ENCODE measurements around the gene ERC2. TPM values are rescaled to one million over a fixed set of nuclear protein-coding genes. Genes with fewer than 3 reads are reported as not detected.

The ERC2 gene
- total and polyA plus RNA-seq, 9 donors, result 1.2 to 9.4 (median 5.4) TPM

DNA sequence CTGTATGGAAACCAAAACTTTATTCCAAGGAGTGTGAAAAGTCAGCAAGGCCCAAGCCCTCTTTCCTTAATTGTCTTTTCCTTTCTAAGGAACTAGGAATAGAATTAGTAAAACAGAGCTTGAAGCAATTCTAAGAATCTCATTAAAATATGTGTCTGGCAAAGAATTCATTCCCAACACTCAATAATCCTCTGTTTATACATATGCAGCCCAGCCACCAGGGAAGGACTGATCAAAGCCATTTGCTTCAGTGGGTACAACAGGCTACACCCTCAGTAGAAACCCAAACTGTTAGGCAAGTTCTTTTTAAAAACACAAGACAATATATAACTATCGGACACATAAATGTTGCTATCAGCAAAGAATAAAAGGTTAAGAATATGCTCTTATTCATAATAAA is 266.9 kb downstream of the ERC2 start:
- H3K9me3 ChIP-seq, result no peaks in the 10 kb centered on the region
- H3K4me1 ChIP-seq (ENCODE audit: insufficient read depth), result no peaks in the 10 kb centered on the region
- TF ChIP-seq, protein P1, sequence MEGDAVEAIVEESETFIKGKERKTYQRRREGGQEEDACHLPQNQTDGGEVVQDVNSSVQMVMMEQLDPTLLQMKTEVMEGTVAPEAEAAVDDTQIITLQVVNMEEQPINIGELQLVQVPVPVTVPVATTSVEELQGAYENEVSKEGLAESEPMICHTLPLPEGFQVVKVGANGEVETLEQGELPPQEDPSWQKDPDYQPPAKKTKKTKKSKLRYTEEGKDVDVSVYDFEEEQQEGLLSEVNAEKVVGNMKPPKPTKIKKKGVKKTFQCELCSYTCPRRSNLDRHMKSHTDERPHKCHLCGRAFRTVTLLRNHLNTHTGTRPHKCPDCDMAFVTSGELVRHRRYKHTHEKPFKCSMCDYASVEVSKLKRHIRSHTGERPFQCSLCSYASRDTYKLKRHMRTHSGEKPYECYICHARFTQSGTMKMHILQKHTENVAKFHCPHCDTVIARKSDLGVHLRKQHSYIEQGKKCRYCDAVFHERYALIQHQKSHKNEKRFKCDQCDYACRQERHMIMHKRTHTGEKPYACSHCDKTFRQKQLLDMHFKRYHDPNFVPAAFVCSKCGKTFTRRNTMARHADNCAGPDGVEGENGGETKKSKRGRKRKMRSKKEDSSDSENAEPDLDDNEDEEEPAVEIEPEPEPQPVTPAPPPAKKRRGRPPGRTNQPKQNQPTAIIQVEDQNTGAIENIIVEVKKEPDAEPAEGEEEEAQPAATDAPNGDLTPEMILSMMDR (IDR thresholded peaks at IDR 0.05), result no peak
- TF ChIP-seq EP300 (IDR thresholded peaks at IDR 0.05) (no peak), POLR2A (IDR thresholded peaks at IDR 0.05) (no peak)
- no peaks in the 10 kb centered on the region for H3K27me3 ChIP-seq
- WGBS, 3 donors, result 0 to 17% (median 9%) methylated on average over 1 of the region's 1 CpG
- intact Hi-C loops (cut with DNase I), result no loop called here
- no peak overlapping the region for H3K27ac ChIP-seq
- no peak overlapping the region for H3K4me3 ChIP-seq
- DNase-seq, result no peak
- H3K36me3 ChIP-seq, result no peaks in the 10 kb centered on the region

DNA sequence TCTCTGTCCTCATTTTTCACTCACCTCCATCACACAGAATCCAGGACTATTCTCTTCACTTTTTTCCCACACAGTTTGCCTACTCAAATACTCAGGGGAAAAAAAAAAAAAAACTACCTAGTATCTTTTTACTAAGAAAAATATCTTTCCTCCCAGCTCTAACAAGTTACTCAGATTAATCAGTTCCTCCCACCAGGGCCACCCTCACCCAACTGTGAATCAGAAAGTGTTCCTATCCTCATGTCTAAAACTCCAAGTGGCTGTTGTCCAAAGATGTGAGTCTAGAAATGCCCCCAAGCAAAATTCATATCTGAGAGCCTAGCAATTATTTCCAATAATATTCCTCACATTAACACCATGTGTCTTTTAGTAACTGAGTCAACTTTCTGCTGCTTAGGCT is 268.0 kb downstream of the ERC2 start:
- TF ChIP-seq POLR2A (IDR thresholded peaks at IDR 0.05) (no peak), EP300 (IDR thresholded peaks at IDR 0.05) (no peak)
- TF ChIP-seq, protein P1 (IDR thresholded peaks at IDR 0.05), result no peak
- intact Hi-C loops (cut with DNase I), result no loop called here
- Histone ChIP-seq H3K27me3 (no peaks in the 10 kb centered on the region), H3K27ac (no peak overlapping the region), H3K4me1 (ENCODE audit: insufficient read depth) (no peaks in the 10 kb centered on the region), H3K36me3 (no peaks in the 10 kb centered on the region), H3K4me3 (no peak overlapping the region), H3K9me3 (no peaks in the 10 kb centered on the region)
- DNase-seq, result no peak

DNA sequence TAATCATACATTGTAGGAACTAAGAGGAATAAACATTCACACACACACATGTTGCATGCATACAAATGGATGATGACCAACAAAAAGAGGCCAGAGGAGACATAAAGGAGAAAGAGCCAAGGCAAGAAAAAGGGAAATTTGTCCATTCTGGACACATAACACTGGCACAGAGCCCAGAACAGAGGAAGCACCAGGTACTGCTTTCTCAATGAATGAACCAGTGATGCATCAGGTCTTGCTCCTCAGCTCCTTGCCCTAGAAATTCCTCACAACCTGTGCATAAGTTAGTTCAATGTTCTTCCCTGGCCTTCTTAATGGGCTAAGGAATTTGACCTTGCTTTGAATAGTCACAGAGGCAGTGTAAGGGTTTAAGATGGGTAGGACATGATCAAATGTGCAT is 270.3 kb downstream of the ERC2 start:
- Histone ChIP-seq H3K36me3 (no peaks in the 10 kb centered on the region), H3K27me3 (no peaks in the 10 kb centered on the region), H3K27ac (no peak overlapping the region), H3K4me1 (ENCODE audit: insufficient read depth) (no peaks in the 10 kb centered on the region), H3K9me3 (no peaks in the 10 kb centered on the region), H3K4me3 (no peak overlapping the region)
- DNase-seq, result no peak
- TF ChIP-seq, protein P1 (IDR thresholded peaks at IDR 0.05), result no peak
- TF ChIP-seq POLR2A (IDR thresholded peaks at IDR 0.05), result no peak
- TF ChIP-seq EP300 (IDR thresholded peaks at IDR 0.05), result no peak
- intact Hi-C loops (cut with DNase I), result no loop called here

DNA sequence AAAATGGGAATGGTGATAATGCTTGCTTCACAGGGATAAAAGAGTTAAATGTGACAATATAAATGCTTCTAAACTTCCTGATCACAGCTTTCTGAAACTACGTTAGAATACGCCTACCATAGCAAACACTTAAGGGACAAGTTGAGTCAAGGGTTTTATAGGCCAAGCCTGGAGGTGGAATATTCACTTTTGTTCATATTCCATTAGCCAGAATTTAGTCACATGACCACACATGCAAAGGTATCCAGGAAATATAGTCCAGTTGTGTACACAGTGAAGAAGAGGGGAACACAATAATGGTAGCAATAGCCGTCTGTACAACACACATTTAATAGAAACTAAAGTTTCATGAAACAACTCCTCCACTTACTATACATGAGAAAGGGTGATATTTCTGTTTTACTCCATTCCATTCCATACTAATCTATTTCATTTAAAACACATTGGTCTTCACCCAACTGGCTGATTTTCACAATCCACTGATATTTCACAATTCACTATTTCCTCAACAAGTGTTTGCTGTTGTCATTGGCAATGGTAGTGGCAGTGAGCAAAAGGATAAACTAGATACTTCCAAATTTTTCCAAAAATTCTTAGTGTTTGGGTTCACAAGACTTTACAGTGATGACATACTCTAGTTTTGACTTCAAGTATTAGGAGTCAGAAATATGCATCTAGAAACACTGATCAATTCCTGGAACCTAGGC is 270.9 kb downstream of the ERC2 start:
- H3K4me3 ChIP-seq, result no peak overlapping the region
- WGBS, 3 donors, result 59 to 82% (median 72%) methylated on average over 3 of the region's 3 CpGs
- TF ChIP-seq EP300 (IDR thresholded peaks at IDR 0.05) (no peak), POLR2A (IDR thresholded peaks at IDR 0.05) (no peak)
- TF ChIP-seq, protein P1 (IDR thresholded peaks at IDR 0.05), result no peak
- no peaks in the 10 kb centered on the region for H3K36me3 ChIP-seq
- no peaks in the 10 kb centered on the region for H3K27me3 ChIP-seq
- no peak overlapping the region for H3K27ac ChIP-seq
- DNase-seq, result no peak
- H3K4me1 ChIP-seq (ENCODE audit: insufficient read depth), result no peaks in the 10 kb centered on the region
- intact Hi-C loops (cut with DNase I), result no loop called here
- H3K9me3 ChIP-seq, result no peaks in the 10 kb centered on the region

All from ovary (tissue), 9 donors.